Right atrium auricular region (tissue), 2 donors: Measurements from ENCODE around the gene ANKRD9. TPM values are rescaled to one million over a fixed set of nuclear protein-coding genes. Genes with fewer than 3 reads are reported as not detected.

Source experiments
- DNase-seq: peaks from one replicate; pipeline ENCODE4 v3.0.0-alpha.2; 2019; ENCODE audit warnings: low spot score
- H3K27ac ChIP-seq, 2 donors: fragments of 200-600 bp; sonication (generic); 1 replicate in 1 of 2; 2 replicates in 1 of 2; pipeline ENCODE4 v1.5.1; 2016 to 2019
- H3K27me3 ChIP-seq, 2 donors: fragments of 200-600 bp; sonication (generic); one replicate each; pipeline versions ENCODE4 v1.5.1 to v1.6.0; 2017 to 2019
- H3K36me3 ChIP-seq: fragments of 200-600 bp; sonication (generic); one replicate; pipeline ENCODE4 v1.5.1; 2016
- H3K4me1 ChIP-seq, 2 donors: fragments of 200-600 bp; sonication (generic); one replicate each; pipeline versions ENCODE4 v1.5.1 to v1.6.0; 2017 to 2019
- H3K4me3 ChIP-seq, 2 donors: fragments of 200-600 bp; sonication (generic); 1 replicate in 1 of 2; 2 replicates in 1 of 2; pipeline ENCODE4 v1.5.1; 2017 to 2019; ENCODE audit warnings: mild to moderate bottlenecking in 1 of 2, moderate library complexity in 1 of 2
- H3K9me3 ChIP-seq, 2 donors: fragments of 200-600 bp; sonication (generic); one replicate each; pipeline ENCODE4 v1.5.1; 2019
- total RNA-seq, 2 donors: library from RNA; depleted of rRNA; stranded (reverse); fragments of >200 nt; gene quantifications; one replicate each; pipeline ENCODE4 v1.1.0, GENCODE V29; 2016
- TF ChIP-seq, protein P1 (sequence below), 2 donors: fragments of 200-600 bp; sonication (generic); IDR thresholded peaks; one replicate each; pipeline ENCODE4 v1.5.1; 2019; ENCODE audit warnings: antibody characterized with exemption in 2 of 2

The ANKRD9 gene
- total RNA-seq, 2 donors from 2014 or later: 144 to 158 TPM

GRCh38 chr14:102496331-102496691 lies 13.3 kb downstream of the ANKRD9 start:
- H3K27me3 ChIP-seq: no peaks in the 10 kb centered on the region
- TF ChIP-seq, protein P1, sequence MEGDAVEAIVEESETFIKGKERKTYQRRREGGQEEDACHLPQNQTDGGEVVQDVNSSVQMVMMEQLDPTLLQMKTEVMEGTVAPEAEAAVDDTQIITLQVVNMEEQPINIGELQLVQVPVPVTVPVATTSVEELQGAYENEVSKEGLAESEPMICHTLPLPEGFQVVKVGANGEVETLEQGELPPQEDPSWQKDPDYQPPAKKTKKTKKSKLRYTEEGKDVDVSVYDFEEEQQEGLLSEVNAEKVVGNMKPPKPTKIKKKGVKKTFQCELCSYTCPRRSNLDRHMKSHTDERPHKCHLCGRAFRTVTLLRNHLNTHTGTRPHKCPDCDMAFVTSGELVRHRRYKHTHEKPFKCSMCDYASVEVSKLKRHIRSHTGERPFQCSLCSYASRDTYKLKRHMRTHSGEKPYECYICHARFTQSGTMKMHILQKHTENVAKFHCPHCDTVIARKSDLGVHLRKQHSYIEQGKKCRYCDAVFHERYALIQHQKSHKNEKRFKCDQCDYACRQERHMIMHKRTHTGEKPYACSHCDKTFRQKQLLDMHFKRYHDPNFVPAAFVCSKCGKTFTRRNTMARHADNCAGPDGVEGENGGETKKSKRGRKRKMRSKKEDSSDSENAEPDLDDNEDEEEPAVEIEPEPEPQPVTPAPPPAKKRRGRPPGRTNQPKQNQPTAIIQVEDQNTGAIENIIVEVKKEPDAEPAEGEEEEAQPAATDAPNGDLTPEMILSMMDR (IDR thresholded peaks at IDR 0.05): no peak
- H3K36me3 ChIP-seq: peaks cover 22% of the 10 kb centered on the region
- H3K4me3 ChIP-seq: no peak overlapping the region
- H3K4me1 ChIP-seq: peaks cover 0 to 31% of the 10 kb centered on the region in 2 donors
- H3K9me3 ChIP-seq: no peaks in the 10 kb centered on the region
- no peak overlapping the region for H3K27ac ChIP-seq
- DNase-seq: no peak

GRCh38 chr14:102495491-102496330 lies 13.9 kb downstream of the ANKRD9 start:
- peaks cover 0 to 25% of the 10 kb centered on the region in 2 donors for H3K4me1 ChIP-seq
- H3K36me3 ChIP-seq: peaks cover 22% of the 10 kb centered on the region
- no peak for DNase-seq
- no peaks in the 10 kb centered on the region for H3K27me3 ChIP-seq
- no peak overlapping the region for H3K4me3 ChIP-seq
- H3K9me3 ChIP-seq: no peaks in the 10 kb centered on the region
- no peak overlapping the region for H3K27ac ChIP-seq
- TF ChIP-seq, protein P1 (IDR thresholded peaks at IDR 0.05): no peak

DNA sequence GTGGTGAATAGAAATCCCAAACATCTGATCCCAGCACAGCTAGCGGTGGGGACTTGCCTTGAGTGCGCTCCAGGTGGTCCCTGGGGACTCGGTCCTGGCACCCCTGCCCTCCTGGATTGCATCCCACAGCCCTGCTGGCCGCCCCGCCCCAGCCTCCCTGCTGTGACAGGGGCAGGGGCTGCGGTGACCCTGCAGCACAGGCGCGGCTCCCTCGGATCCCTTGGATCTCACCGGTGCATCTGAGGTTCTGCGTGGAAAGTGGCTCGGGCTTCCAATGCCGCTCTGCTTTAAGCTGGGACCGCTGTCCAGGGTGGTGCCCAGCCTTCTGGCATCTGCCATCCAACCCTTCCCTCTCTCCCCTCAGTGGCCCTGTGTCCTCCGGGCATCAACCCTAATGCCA lies 16.0 kb downstream of the ANKRD9 start:
- Histone ChIP-seq H3K4me1 (peaks cover 0 to 6% of the 10 kb centered on the region in 2 donors), H3K36me3 (peaks cover 17% of the 10 kb centered on the region), H3K27ac (no peak overlapping the region), H3K4me3 (no peak overlapping the region), H3K27me3 (no peaks in the 10 kb centered on the region), H3K9me3 (no peaks in the 10 kb centered on the region)
- TF ChIP-seq, protein P1 (IDR thresholded peaks at IDR 0.05): no peak
- no peak for DNase-seq

GRCh38 chr14:102493096-102493495 lies 16.5 kb downstream of the ANKRD9 start:
- DNase-seq: no peak

DNA sequence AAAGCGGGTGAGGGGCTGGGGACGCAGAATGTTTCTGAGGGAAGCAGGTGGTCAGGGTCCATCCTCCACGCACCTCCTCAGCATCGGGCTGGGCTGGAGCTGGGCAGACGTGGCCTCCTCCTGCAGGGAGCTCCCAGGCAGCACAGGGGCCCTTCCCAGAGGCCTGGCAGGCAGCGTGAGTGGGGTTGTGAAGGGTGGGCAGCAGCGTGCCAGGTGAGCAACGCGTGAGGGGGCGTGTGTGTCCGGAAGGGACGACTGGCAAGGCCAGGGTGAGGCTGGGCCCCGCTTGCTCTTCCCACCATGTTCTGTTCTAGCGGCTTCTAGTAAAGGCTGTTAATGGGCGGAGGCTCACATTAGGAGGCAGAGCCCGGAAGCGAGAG lies 17.1 kb downstream of the ANKRD9 start:
- DNase-seq: no peak
- TF ChIP-seq, protein P1 (IDR thresholded peaks at IDR 0.05): no peak
- Histone ChIP-seq H3K36me3 (peaks cover 7% of the 10 kb centered on the region), H3K4me1 (no peaks in the 10 kb centered on the region), H3K9me3 (no peaks in the 10 kb centered on the region), H3K27ac (no peak overlapping the region), H3K4me3 (no peak overlapping the region), H3K27me3 (no peaks in the 10 kb centered on the region)

More at GRCh38 chr14:102493096-102493495, 16.5 kb downstream of the ANKRD9 start:
- H3K9me3 ChIP-seq: no peaks in the 10 kb centered on the region
- no peaks in the 10 kb centered on the region for H3K27me3 ChIP-seq
- H3K27ac ChIP-seq: no peak overlapping the region
- TF ChIP-seq, protein P1 (IDR thresholded peaks at IDR 0.05): no peak
- H3K36me3 ChIP-seq: peaks cover 12% of the 10 kb centered on the region
- peaks cover 0 to 1% of the 10 kb centered on the region in 2 donors for H3K4me1 ChIP-seq
- no peak overlapping the region for H3K4me3 ChIP-seq
